HG02678 (cell line): ENCODE measurements around the gene SUMO2.
"Not testable (repeated sequence)": the region's sequence is repeated elsewhere in the genome, so short reads cannot be mapped to it uniquely, and the experiment has no call there.

Experiments used
- ATAC-seq: cut with Tn5 transposase; IDR thresholded peaks from one replicate; pipeline ENCODE4 v1.9.1; 2021; ENCODE audit warnings: mild to moderate bottlenecking, moderate library complexity; ENCODE audit not compliant: unreplicated experiment

Gene SUMO2

DNA sequence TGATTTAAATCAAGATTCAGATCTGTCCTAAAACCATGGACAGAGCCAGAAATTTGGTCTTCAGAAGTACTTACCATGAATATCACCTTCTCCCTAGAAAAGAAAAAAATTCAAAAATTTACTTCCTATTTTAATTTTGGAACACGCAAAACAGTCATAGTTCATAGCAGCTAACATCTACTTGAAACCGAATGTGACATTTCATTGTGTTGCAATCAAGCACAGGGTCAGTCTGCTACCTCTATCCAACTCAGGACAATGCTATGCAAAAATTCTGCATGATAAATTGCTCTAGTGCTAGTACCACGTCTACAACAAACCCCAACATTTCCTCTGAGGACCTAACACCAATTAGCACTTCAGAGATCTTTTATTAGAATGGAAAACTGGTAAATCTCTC lies 36.2 kb downstream of the SUMO2 start:
- ATAC-seq = no peak

DNA sequence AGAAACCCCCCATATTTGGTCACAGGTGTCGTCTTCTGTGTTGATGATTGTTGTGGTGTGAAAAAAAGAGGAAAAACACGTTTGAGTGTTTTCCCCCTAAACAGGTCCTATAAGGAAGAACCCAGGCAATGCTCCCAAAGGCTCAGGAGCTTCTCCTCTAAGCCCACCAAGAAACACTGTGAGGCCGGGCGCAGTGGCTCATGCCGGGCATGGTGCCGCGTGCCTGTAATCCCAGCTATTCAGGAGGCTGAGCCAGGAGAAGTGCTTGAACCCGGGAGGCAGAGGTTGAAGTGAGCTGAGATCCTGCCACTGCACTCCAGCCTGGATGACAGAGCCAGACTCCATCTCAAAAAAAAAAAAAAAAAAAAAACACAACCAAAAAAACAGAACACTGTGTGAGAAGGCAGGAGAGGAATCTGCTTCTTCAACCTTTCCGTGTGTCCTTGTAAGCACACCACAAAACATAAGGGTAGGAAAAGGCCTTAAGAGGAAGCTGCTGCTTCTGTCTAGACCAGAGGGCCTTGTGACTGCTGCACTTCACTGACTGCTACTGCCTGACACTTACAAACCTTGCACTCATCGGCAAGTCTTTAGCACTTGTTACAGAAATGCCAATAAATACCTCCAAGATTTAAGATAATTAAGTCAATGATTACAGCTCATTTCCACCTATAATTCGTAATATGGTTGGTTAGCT lies 37.8 kb downstream of the SUMO2 start:
- no peak for ATAC-seq

DNA sequence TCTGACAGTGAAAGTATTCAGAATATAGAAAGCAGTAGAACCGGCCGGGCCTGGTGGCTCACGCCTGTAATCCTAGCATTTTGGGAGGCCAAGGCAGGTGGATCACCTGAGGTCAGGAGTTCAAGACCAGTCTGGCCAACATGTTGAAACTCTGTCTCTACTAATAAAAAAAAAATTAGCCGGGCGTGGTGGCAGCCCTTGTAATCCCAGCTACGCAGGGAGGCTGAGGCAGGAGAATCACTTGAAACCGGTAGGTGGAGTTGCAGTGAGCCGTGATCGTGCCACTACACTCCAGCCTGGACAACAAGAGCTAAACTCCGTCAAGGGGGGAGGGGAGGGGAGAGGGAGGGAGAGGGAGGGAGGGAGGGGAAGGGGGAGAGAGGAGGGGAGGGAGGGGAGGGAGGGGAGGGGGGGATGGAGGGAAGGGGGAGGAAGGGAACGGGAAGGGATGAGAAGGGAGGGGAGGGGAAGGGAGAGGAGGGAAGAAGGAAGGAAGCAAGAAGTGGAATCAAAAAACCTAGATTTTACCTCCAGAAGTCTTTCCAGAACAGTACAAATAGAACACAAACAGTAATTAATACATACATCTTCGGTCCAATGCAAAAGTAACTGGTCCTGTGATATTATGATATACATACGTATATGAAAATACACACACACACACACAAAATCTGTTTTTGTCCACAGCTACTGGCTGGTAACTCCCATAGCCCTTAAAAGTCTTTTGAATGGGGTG lies 40.4 kb downstream of the SUMO2 start:
- ATAC-seq = no peak

DNA sequence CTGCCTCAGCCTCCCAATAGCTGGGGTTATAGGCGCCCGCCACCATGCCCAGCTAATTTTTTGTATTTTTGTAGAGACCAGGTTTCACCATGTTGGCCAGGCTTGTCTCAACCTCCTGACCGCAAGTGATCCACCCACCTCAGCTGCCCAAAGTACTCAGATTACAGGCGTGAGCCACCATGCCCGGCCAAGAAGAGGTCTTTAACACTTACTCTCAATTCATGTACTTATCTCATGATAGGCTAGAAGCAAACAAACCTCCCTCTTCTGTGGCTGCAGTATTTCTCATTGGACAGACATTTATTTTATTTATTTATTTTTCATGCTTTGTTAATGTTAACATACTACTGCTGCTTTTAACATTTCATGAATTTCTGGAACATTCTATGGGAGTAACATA lies 44.2 kb downstream of the SUMO2 start:
- ATAC-seq = no peak

- not testable (repeated sequence) for ATAC-seq
Observed at GRCh38 chr17:75137762-75138161, 45.0 kb downstream of the SUMO2 start.

- no peak for ATAC-seq
Observed at GRCh38 chr17:75135946-75136345, 46.8 kb downstream of the SUMO2 start.

- ATAC-seq = no peak
Observed at GRCh38 chr17:75135452-75135851, 47.3 kb downstream of the SUMO2 start.

DNA sequence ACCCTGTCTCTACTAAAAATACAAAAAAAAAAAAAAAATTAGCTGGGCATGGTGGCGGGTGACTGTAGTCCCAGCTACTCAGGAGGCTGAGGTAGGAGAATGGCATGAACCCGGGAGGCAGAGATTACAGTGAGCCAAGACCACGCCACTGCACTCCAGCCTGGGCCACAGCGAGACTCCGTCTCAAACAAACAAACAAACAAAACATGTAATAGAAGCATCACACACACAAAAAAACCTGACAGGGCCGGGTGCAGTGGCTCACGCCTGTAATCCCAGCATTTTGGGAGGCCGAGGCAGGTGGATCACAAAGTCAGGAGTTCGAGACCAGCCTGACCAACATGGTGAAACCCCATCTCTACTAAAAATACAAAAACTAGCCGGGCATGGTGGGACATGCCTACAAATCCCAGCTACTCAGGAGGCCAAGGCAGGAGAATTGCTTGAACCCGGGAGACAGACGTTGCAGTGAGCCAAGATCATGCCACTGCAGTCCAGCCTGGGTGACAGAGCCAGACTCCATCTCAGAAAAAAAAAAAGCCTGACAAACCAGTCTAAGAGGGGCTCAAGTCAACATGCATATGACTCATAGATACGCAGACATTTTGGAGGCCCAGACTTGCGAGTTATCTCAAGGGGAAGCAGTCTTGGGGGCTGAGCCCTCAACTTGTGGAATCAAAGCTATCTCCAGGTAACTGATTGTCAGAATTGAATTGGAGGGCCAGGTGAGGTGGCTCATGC lies 49.0 kb downstream of the SUMO2 start:
- ATAC-seq = not testable (repeated sequence)

- ATAC-seq = no peak
Observed at GRCh38 chr17:75133001-75133400, 49.8 kb downstream of the SUMO2 start.

DNA sequence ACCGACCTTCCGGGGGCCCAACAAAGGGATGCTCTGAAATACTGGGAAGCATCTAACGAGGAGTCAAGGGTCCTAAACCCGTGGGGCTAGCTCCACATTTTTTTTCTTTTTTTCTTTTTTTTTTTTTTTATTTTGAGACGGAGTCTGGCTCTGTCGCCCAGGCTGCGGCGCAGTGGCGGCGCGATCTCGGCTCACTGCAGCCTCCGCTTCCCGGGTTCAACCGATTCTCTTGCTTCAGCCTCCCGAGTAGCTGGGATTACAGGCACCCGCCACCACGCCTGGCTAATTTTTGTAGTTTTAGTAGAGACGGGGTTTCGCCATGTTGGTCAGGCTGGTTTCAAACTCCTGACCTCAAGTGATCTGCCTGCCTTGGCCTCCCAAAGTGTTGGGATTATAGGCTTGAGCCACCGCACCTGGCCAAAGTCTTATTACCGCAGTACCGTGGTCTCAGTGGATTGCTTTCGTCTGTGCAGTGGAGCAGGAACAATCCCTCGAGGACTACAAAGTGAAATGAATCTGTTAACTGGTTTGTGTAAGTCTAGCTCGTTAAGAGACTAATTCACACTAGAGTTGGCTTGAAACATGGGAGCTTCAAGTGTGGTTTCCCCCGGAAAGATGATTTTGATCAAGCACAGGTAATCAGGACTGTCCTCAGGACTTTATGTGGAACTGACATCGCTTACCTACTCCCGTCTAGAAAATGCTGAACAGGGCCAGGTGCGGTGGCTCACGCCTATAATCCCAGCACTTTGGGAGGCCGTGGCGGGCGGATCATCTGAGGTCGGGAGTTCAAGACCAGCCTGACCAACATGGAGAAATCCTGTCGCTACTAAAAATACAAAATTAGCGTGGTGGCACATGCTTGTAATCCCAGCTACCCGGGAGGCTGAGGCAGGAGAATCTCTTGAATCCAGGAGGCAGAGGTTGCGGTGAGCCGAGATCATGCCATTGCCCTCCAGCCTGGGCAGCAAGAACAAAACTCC lies 50.5 kb downstream of the SUMO2 start:
- not testable (repeated sequence) for ATAC-seq

GRCh38 chr17:75131278-75132017 lies 51.3 kb downstream of the SUMO2 start, which contains the start of gene NT5C:
TSS of gene NT5C (minus strand) at chr17:75131742. CDS start at chr17:75131707, 35 bp downstream.
- ATAC-seq = peak; percentile 83

GRCh38 chr17:75130632-75131277 lies 52.0 kb downstream of the SUMO2 start:
- no peak for ATAC-seq

GRCh38 chr17:75130059-75130631 lies 52.6 kb downstream of the SUMO2 start:
- no peak for ATAC-seq

DNA sequence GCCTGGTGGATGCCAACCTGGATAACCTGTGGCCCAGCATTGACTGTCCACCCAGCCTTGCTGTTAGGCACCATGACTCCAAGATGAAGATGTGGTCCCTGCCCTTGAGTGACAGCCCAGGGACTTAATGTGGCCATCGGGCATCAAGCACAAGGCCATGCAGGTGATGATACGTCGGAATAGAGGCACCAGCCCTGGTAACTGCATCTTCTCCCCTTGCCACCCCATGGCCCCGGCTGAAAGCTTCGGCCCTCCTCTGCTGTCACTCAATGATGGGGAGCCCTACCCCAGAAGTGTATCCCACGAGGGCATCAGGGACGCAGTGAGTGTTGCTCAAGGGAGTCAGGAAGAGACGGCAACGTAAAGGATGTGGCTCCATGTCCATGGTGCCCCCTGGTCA lies 53.2 kb downstream of the SUMO2 start:
- ATAC-seq = no peak

DNA sequence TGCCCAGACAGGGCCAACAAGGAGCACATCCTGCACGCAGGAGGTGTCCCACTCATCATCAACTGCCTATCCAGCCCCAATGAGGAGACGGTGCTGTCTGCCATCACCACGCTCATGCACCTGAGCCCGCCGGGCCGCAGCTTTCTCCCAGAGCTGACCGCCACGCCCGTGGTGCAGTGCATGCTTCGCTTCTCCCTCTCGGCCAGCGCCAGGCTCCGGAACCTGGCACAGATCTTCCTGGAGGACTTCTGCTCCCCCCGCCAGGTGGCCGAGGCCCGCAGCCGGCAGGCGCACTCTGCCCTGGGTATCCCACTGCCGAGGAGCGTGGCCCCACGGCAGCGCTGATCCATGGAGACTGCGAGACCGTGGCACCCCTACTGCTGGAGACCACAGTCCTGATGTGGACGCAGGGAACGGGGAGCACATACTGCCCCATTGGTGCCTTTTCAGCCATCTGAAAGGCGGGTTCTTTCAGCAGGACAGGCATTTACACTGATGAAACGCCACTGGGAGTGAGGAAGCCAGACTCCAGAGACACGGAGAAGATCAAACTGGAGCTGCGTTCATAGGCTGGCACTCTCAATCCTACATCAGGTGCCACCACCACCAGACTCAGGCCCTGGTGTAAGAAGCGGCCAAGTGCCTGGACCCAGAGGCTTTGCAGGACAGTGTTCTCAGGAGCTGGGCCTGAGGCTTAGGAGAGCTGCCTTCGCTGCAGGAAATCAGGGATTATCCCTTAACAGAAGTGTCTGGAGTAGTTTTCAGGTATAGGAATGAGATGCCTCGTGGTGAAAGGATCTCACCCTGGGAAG lies 53.9 kb downstream of the SUMO2 start:
- no peak for ATAC-seq

GRCh38 chr17:75127936-75128335 lies 54.8 kb downstream of the SUMO2 start:
- not testable (repeated sequence) for ATAC-seq

DNA sequence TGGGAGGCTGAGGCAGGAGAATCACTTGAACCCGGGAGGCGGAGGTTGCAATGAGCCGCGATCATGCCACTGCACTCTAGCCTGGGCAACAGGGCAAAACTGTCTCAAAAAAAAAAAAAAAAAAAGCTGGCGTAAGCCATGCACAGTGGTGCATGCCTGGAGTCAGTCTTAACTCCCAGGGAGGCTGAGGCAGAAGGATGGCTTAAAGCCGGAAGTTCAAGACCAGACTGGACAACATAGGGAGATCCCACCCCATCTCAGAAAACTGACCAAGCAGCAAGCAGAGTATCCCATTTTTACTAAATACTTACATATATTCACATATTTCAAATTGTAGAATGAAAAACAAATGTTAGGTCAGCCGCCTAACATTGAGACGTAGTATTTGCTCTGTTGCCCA lies 55.8 kb downstream of the SUMO2 start:
- ATAC-seq = no peak

DNA sequence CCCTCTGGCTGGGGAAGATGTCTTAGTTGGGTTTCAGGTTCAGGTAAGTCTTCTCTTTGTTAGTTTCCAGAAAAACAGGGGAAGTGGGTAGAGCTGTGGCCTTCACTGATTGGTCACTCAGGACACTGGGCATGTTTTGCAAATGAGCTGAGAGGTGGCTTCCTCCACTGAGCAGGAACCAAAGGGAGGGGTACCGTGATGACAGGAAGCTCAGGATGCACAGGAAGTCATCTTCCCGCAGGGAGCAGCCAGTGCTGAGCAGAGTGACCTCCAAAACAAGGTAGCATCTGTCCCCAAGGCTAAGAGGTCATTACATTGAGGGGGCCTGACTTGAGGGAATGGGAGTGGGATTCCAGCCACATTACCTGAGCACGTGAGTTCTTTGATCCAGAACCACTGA lies 56.8 kb downstream of the SUMO2 start:
- no peak for ATAC-seq
